Measurements from ENCODE around the gene ASPM. TPM values are rescaled to one million over a fixed set of nuclear protein-coding genes. Genes with fewer than 3 reads are reported as not detected.
"Not testable (repeated sequence)": the region's sequence is repeated elsewhere in the genome, so short reads cannot be mapped to it uniquely, and the experiment has no call there.

ASPM gene
- total RNA-seq, 6 experiments from 2014 or later = 0.20 to 4.3 (median 1.1) TPM

DNA sequence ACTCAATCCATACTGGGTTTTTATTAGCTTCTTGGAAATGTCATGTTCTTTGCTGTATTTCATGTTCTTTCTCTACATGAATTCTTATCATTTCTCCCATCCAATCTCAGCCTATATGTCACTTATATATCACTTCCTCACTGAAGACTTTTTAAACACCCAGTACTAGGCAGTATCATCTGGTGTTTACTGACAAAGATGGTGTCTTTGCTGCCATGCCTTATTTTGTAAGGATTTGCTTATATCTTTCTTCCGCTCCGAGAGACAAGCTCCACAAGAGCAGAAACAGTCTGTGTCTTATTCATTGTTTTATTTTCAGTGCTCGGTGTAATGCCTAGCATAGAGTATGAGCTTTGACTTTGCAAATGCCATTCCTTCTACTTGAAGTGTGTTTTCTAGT lies 109.6 kb downstream of the ASPM start:
- Histone ChIP-seq H3K27ac (no peak overlapping the region), H3K9me3 (no peaks in the 10 kb centered on the region), H3K27me3 (no peaks in the 10 kb centered on the region), H3K4me3 (no peak overlapping the region), H3K4me1 (no peaks in the 10 kb centered on the region), H3K36me3 (peaks cover 0 to 13% (median 5%) of the 10 kb centered on the region in 4 donors)
- 85% methylated on average over 2 of the region's 3 CpGs for WGBS (ENCODE audit: insufficient coverage, low coverage, low lambda C conversion rate, missing lambda C conversion rate)
- TF ChIP-seq, protein P1, sequence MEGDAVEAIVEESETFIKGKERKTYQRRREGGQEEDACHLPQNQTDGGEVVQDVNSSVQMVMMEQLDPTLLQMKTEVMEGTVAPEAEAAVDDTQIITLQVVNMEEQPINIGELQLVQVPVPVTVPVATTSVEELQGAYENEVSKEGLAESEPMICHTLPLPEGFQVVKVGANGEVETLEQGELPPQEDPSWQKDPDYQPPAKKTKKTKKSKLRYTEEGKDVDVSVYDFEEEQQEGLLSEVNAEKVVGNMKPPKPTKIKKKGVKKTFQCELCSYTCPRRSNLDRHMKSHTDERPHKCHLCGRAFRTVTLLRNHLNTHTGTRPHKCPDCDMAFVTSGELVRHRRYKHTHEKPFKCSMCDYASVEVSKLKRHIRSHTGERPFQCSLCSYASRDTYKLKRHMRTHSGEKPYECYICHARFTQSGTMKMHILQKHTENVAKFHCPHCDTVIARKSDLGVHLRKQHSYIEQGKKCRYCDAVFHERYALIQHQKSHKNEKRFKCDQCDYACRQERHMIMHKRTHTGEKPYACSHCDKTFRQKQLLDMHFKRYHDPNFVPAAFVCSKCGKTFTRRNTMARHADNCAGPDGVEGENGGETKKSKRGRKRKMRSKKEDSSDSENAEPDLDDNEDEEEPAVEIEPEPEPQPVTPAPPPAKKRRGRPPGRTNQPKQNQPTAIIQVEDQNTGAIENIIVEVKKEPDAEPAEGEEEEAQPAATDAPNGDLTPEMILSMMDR (IDR thresholded peaks at IDR 0.05) = no peak
- no peak for TF ChIP-seq POLR2A (IDR thresholded peaks at IDR 0.05)
- intact Hi-C loops (cut with DNase I) = no loop called here
- ATAC-seq (no peak), DNase-seq (no peak)

DNA sequence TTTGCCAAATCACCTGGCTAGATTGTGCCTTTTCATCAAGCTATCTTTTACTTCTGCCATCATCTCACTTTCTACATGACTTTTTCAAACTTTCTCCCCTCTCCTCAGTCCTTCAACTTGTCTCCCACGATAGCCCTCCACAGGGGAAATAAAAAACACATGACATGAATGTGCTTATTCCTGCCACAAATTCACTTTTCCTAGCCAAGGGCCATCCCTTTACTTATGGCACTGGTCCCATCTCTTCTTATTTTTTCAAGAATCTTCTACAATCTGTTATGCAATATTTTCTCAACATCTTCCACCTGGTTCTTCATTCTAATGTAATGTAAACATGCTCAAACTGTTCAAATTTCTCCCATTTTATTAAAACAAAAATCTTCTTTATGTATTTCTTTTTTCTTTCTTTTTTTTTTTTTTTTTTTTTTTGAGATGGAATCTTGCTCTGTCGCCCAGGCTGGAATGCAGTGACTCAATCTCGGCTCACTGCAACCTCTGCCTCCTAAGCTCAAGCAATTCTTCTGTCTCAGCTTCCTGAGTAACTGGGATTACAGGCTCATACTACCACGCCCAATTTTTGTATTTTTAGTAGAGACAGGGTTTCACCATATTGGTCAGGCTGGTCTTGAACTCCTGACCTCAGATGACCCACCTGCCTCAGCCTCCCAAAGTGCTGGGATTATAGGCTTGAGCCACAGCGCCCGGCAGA lies 111.7 kb downstream of the ASPM start:
- H3K9me3 ChIP-seq; DNase-seq; H3K27me3 ChIP-seq; intact Hi-C loops (cut with DNase I); H3K36me3 ChIP-seq; H3K4me3 ChIP-seq; ATAC-seq; H3K4me1 ChIP-seq; H3K27ac ChIP-seq: not testable (repeated sequence)
- 87% methylated on average over 6 of the region's 6 CpGs for WGBS (ENCODE audit: insufficient coverage, low coverage, low lambda C conversion rate, missing lambda C conversion rate)

Other genes with a start within 250 kb of the ASPM start
- 100 to 1,000 TPM; 242 to 674 (median 382) TPM for gene CFHR2, start 202.9 kb downstream of the ASPM start, total RNA-seq
- gene CFHR5, start 169.1 kb downstream of the ASPM start, total RNA-seq = 100 to 1,000 TPM in 1 of 6 experiments, 10 to 100 TPM in 5; 22.2 to 198 (median 69.0) TPM
- gene F13B, start 79.4 kb downstream of the ASPM start, total RNA-seq = 100 to 1,000 TPM in 2 of 6 experiments, 10 to 100 TPM in 4; 20.2 to 143 (median 45.3) TPM
- gene ZBTB41, start 54.6 kb upstream of the ASPM start, total RNA-seq = 1 to 10 TPM; 4.3 to 5.9 (median 4.9) TPM
- under 1 TPM in 1 of 6 experiments, not detected in 5; 0.29 TPM for gene CRB1, start 121.6 kb upstream of the ASPM start, total RNA-seq

All from right lobe of liver (tissue), 6 donors.